HepG2 (cell line): Measurements from ENCODE around the gene SPHK1. TPM values are rescaled to one million over a fixed set of nuclear protein-coding genes. Genes with fewer than 3 reads are reported as not detected.
A peak's percentile ranks its signal among the peaks of the same experiment; 100 is the strongest.

Source experiments
- ATAC-seq: fragments of 200-7000 bp; cut with Tn5 transposase; 3 replicates; pipeline ENCODE4 v1.9.1; 2020; ENCODE audit warnings: mild to moderate bottlenecking, moderate library complexity
- BruUV-seq: library from RNA; stranded (reverse); fragments of 400-500 nt; replicated peaks from 2 replicates; lab custom pipeline; 2021; lab: Mats Ljungman, UMichigan
- CTCF ChIA-PET: fragments of 300-600 bp; formaldehyde crosslinking; extraction: SDS; loops from one replicate; lab custom pipeline; 2021; ENCODE audit warnings: low total read pairs, inconsistent platforms, low intra/inter-chr PET ratio; lab: Yijun Ruan, JAX
- POLR2A ChIA-PET: fragments of 350-600 bp; sonication (Branson Sonifier 250); formaldehyde crosslinking; loops from one replicate; lab custom pipeline; 2020; ENCODE audit warnings: antibody characterized with exemption, inconsistent platforms; lab: Yijun Ruan, JAX
- DNase-seq: peaks from one replicate; pipeline ENCODE4 v3.0.0-alpha.2; 2015; ENCODE audit warnings: low spot score
- FAIRE-seq: peaks from 3 replicates; lab custom pipeline; 2011; peaks lifted over from hg19 to GRCh38; lab: Jason Lieb, UNC
- H2AFZ ChIP-seq: one replicate; pipeline ENCODE4 v1.6.1; 2011; ENCODE audit warnings: low read length, inconsistent platforms
- H3K27ac ChIP-seq: fragments of 300-600 bp; 3 replicates; pipeline ENCODE4 v1.8.0; 2011; ENCODE audit warnings: mixed run types, mild to moderate bottlenecking, mixed read lengths, low read length, inconsistent platforms; ENCODE audit not compliant: insufficient read depth; ENCODE audit errors: extremely low read length
- H3K27me3 ChIP-seq, 2 experiments: fragments of 200-600 bp in 1 of 2; 2 replicates in 1 of 2; 3 replicates in 1 of 2; pipeline versions ENCODE4 v1.6.0 to v1.8.0; 2011; ENCODE audit warnings: low read length in 2 of 2, mild to moderate bottlenecking in 2 of 2, moderate library complexity in 2 of 2, inconsistent platforms in 1 of 2; ENCODE audit not compliant: insufficient read depth in 2 of 2, control insufficient read depth in 1 of 2
- H3K36me3 ChIP-seq, 2 experiments: fragments of 200-600 bp in 1 of 2; replicated peaks in 1 of 2; 2 replicates in 1 of 2; 3 replicates in 1 of 2; pipeline versions ENCODE4 v1.5.1 to v1.8.0; 2011; ENCODE audit warnings: low read length in 2 of 2, inconsistent platforms in 1 of 2; ENCODE audit not compliant: insufficient read depth in 2 of 2, control insufficient read depth in 1 of 2
- H3K4me1 ChIP-seq: 2 replicates; pipeline ENCODE4 v1.5.1; 2012; ENCODE audit warnings: low read length, inconsistent platforms; ENCODE audit not compliant: insufficient read depth
- H3K4me2 ChIP-seq: 2 replicates; pipeline ENCODE4 v1.6.0; 2011; ENCODE audit warnings: low read depth, low read length, inconsistent platforms
- H3K4me3 ChIP-seq, 3 experiments: fragments of 200-600 bp in 1 of 3; sonication (generic), shearing (Covaris generic) in 1 of 3; replicated peaks in 1 of 3; 2 replicates each; pipeline ENCODE4 v1.5.1; 2011 to 2016; ENCODE audit warnings: low read length in 3 of 3, inconsistent platforms in 2 of 3, low read depth in 2 of 3, mild to moderate bottlenecking in 2 of 3, control low read depth in 1 of 3, mixed read lengths in 1 of 3; ENCODE audit not compliant: insufficient read depth in 1 of 3
- H3K79me2 ChIP-seq: one replicate; pipeline ENCODE4 v1.6.1; 2011; ENCODE audit warnings: low read length, inconsistent platforms; ENCODE audit not compliant: insufficient read depth
- H3K9ac ChIP-seq: 2 replicates; pipeline ENCODE4 v1.6.0; 2011; ENCODE audit warnings: mild to moderate bottlenecking, low read depth, low read length, inconsistent platforms; ENCODE audit not compliant: insufficient read depth
- H3K9me3 ChIP-seq: 2 replicates; pipeline ENCODE4 v1.5.1; 2012; ENCODE audit warnings: mild to moderate bottlenecking, low read length
- H4K20me1 ChIP-seq: 2 replicates; pipeline ENCODE4 v1.6.0; 2011; ENCODE audit warnings: inconsistent platforms, mild to moderate bottlenecking, low read length, moderate library complexity; ENCODE audit not compliant: insufficient read depth
- FOXJ3 ChIP-seq: sonication (generic); formaldehyde crosslinking; IDR thresholded peaks from 2 replicates; pipeline ENCODE4 v1.4.0; 2020; ENCODE audit warnings: missing genetic modification reagents, mild to moderate bottlenecking, borderline replicate concordance
- FOXP1 ChIP-seq, 2 experiments: fragments of 450-650 bp in 1 of 2; IDR thresholded peaks; 2 replicates each; pipeline ENCODE4 v1.6.1; 2017 to 2018; ENCODE audit warnings: antibody characterized with exemption in 1 of 2
- KLF11 ChIP-seq: IDR thresholded peaks from 2 replicates; pipeline ENCODE4 v1.6.1; 2016; ENCODE audit warnings: missing compliant biosample characterization
- MAFK ChIP-seq, 2 experiments: IDR thresholded peaks in 1 of 2; conservative IDR thresholded peaks in 1 of 2; 2 replicates each; pipeline ENCODE4 v1.6.1; 2011; ENCODE audit warnings: improper control_type of control experiment in 2 of 2, low read length in 2 of 2
- POLR2AphosphoS2 ChIP-seq: IDR thresholded peaks from 2 replicates; pipeline ENCODE4 v1.6.1; 2011; ENCODE audit warnings: low read depth, low read length, improper control_type of control experiment
- SMC3 ChIP-seq: IDR thresholded peaks from 2 replicates; pipeline ENCODE4 v1.6.1; 2011; ENCODE audit warnings: low read length, improper control_type of control experiment
- TARDBP ChIP-seq: sonication (generic); formaldehyde crosslinking; IDR thresholded peaks from 2 replicates; pipeline ENCODE4 v1.8.0; 2022; ENCODE audit warnings: mild to moderate bottlenecking, missing genetic modification reagents
- ZNF232 ChIP-seq: sonication (generic); formaldehyde crosslinking; IDR thresholded peaks from 2 replicates; pipeline ENCODE4 v1.4.0; 2020; ENCODE audit warnings: missing genetic modification reagents, borderline replicate concordance
- ZNF251 ChIP-seq: sonication (generic); formaldehyde crosslinking; IDR thresholded peaks from 2 replicates; pipeline ENCODE4 v1.9.0; 2021; ENCODE audit warnings: mild to moderate bottlenecking, missing genetic modification reagents
- ZNF343 ChIP-seq: sonication (generic); formaldehyde crosslinking; IDR thresholded peaks from 2 replicates; pipeline ENCODE4 v1.4.0; 2020; ENCODE audit warnings: mild to moderate bottlenecking, missing genetic modification reagents
- ZNF546 ChIP-seq: sonication (generic); formaldehyde crosslinking; conservative IDR thresholded peaks from 2 replicates; pipeline ENCODE4 v1.8.1; 2023; ENCODE audit warnings: mild to moderate bottlenecking, missing genetic modification reagents
- ZNF792 ChIP-seq: IDR thresholded peaks from 2 replicates; pipeline ENCODE4 v1.6.1; 2016
- ZNF879 ChIP-seq: sonication (generic); formaldehyde crosslinking; IDR thresholded peaks from 2 replicates; pipeline ENCODE4 v1.8.1; 2023; ENCODE audit warnings: missing genetic modification reagents
- ZSCAN12 ChIP-seq: sonication (generic); formaldehyde crosslinking; IDR thresholded peaks from 2 replicates; pipeline ENCODE4 v1.9.0; 2021; ENCODE audit warnings: mild to moderate bottlenecking, missing genetic modification reagents
- WGBS: methylation state at CpG from one replicate; pipeline ENCODE4 v1.1.6; 2017; ENCODE audit warnings: low lambda C conversion rate; 5-methylcytosine and 5-hydroxymethylcytosine counted together
- in situ Hi-C: cut with HindIII; loops from 2 replicates; pipeline ENCODE4 v1.10.0; 2017; ENCODE audit warnings: low pct_unique_long_range_greater_than_20kb; ENCODE audit not compliant: extremely low pct_ligation_motif_present
- intact Hi-C: fragments of 100-400 bp; cut with micrococcal nuclease; formaldehyde crosslinking; loops from one replicate; pipeline ENCODE4 v1.10.0; 2022; ENCODE audit not compliant: unreplicated experiment
- polyA plus RNA-seq, 8 experiments: library from polyadenylated mRNA; depleted of rRNA in 3 of 8; stranded (reverse) in 7 of 8; unstranded in 1 of 8; fragments of >200 nt; fragmentation: Illumina TruSeq in 4 of 8; extraction: Trizol in 4 of 8; gene quantifications; 2 replicates each; pipeline versions ENCODE4 v1.2.1 to v1.2.3, GENCODE V29; 2011 to 2016; ENCODE audit warnings: low read depth in 4 of 8, missing spikeins in 1 of 8, mixed read lengths in 1 of 8; ENCODE audit not compliant: insufficient read depth in 1 of 8
- total RNA-seq, 5 experiments: library from RNA; depleted of rRNA; stranded (reverse); fragments of >200 nt; fragmentation: Illumina TruSeq; extraction: Trizol; gene quantifications; 2 replicates each; pipeline ENCODE4 v1.2.3, GENCODE V29; 2016; ENCODE audit warnings: low read depth in 1 of 5
- TF ChIP-seq, protein P1 (sequence below): sonication (generic); formaldehyde crosslinking; IDR thresholded peaks from 2 replicates; pipeline ENCODE4 v1.8.1; 2022; ENCODE audit warnings: mild to moderate bottlenecking, missing genetic modification reagents
- TF ChIP-seq, protein P2 (sequence below): IDR thresholded peaks from 2 replicates; pipeline ENCODE4 v1.6.1; 2016; ENCODE audit warnings: missing compliant biosample characterization, missing genetic modification reagents, borderline replicate concordance
- TF ChIP-seq, protein P3 (sequence below): sonication (generic); formaldehyde crosslinking; IDR thresholded peaks from 2 replicates; pipeline ENCODE4 v1.5.1; 2020; ENCODE audit warnings: missing genetic modification reagents, mild to moderate bottlenecking, borderline replicate concordance
- TF ChIP-seq, protein P4 (sequence below): sonication (generic); formaldehyde crosslinking; IDR thresholded peaks from 2 replicates; pipeline ENCODE4 v1.4.0; 2020; ENCODE audit warnings: missing genetic modification reagents

The SPHK1 gene
- total and polyA plus RNA-seq, 2 of the 13 experiments (the other 11 are each of a cell fraction or from before 2014, with no cell fraction given): 129 to 160 TPM

DNA sequence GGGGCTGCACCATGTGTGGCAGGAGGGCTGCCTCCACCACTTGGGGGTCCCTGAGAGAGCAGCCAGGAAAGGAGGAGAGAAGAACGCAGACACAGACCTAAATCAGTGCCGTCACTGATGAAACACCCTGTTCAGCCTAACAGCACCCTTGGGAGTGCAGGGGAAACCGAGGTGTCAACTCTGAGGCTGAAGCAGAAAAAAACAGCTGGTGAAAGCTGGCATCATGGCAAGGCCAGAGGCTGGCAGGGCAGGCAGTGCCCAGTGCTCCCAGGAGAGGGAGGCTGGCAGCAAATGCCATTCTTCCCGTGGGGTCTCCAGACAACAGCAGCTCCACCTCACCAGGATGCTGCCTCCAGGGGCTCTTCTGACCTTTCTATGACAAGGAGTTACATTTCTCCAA lies 23.1 kb downstream of the SPHK1 start (continued):
- no peak for TF ChIP-seq ZNF546 (CRISPR knock-in tag)
- no peak for TF ChIP-seq ZNF792
- TF ChIP-seq, protein P1, sequence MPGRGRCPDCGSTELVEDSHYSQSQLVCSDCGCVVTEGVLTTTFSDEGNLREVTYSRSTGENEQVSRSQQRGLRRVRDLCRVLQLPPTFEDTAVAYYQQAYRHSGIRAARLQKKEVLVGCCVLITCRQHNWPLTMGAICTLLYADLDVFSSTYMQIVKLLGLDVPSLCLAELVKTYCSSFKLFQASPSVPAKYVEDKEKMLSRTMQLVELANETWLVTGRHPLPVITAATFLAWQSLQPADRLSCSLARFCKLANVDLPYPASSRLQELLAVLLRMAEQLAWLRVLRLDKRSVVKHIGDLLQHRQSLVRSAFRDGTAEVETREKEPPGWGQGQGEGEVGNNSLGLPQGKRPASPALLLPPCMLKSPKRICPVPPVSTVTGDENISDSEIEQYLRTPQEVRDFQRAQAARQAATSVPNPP (CRISPR knock-in tag): no peak
- TF ChIP-seq ZNF251 (CRISPR knock-in tag): no peak
- TF ChIP-seq ZNF343 (CRISPR knock-in tag): no peak
- TF ChIP-seq ZNF232 (CRISPR knock-in tag): no peak

DNA sequence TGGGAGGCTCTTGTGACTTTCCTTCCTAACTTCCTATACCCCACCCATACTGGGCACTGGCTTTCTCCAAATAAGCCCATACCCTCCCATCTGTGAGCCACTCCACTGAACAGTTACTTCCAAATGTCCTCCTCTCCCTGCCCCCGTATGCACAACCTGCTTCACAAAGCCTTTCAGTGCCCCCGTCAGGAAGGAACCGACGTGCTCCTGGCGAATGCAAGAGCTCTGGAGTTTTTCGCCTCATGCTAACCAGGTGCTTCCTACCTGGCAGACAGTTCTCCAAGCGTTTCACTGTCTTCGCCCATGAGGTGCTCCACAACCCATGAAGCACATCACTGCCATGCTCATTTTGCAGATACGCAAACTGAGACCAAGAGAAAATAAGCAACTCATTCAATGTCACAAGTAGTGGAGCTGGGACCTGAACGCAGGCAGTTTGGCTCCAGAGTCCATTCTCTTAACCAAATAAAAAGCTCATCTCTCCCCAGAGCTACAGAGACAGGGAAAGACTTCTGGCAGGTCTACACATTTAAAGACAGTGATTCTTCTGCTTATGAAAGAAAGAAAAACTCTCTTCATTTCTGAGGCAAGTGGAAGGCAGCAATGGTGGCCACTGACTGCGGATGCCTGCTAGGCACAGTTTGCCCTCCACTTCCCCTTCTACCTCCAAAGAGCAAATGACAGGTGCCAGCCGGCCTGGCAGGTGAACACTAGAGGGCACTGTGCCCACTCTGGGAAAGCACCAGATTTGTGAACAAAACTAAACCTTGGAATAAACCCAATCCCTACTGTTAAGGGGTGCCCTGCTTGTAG lies 23.8 kb downstream of the SPHK1 start:
- BruUV-seq: no TSS peak
- Histone ChIP-seq H3K4me3 (no peak overlapping the region), H3K9ac (no peak overlapping the region), H2AFZ (no peak overlapping the region), H3K9me3 (no peaks in the 10 kb centered on the region), H3K4me2 (peak overlapping the region; percentile 25; the same call in 1 of the 2 replicates), H3K27ac (peak overlapping the region; percentile 24), H3K79me2 (peaks cover 40% of the 10 kb centered on the region), H4K20me1 (peaks cover 22% of the 10 kb centered on the region), H3K4me1 (peaks cover 20% of the 10 kb centered on the region), H3K27me3 (no peaks in the 10 kb centered on the region), H3K36me3 (peaks cover 27 to 47% of the 10 kb centered on the region in 2 experiments)
- ATAC-seq (peak; percentile 83), FAIRE-seq (peak; percentile 76), DNase-seq (peak; percentile 62)
- POLR2A ChIA-PET: interaction anchor here (0.7 to 1.2 kb wide), 3 partner anchors 10 to 50 kb away, joined by 3 to 4 read pairs (median 3); partner anchors contain the start of gene UBE2O
- in situ Hi-C loops (loop anchor here (5.0 kb wide), 1 partner anchor 99 kb away; no protein-coding TSS in a partner anchor), intact Hi-C loops (loop anchor here (1.0 to 2.0 kb wide), 3 partner anchors 25 to 98 kb away; no protein-coding TSS in a partner anchor)
- CTCF ChIA-PET: interaction anchor here (0.7 to 2.5 kb wide), 6 partner anchors 26 to 131 kb away, joined by 3 to 26 read pairs (median 5); partner anchors contain the start of gene UBE2O
- 72% methylated on average over 12 of the region's 12 CpGs for WGBS
- TF ChIP-seq POLR2AphosphoS2 (no peak), TARDBP (no peak), SMC3 (peak; percentile 79), FOXJ3 (CRISPR knock-in tag) (peak; percentile 42; the same call in 1 of the 2 replicates), ZSCAN12 (CRISPR knock-in tag) (peak; percentile 24; the same call in 1 of the 2 replicates), MAFK (conservative IDR thresholded peaks at IDR 0.05 in 1 of 2, IDR thresholded peaks at IDR 0.05 in 1 of 2; ENCODE audit: low read length in 2 of 2) (no peak), ZNF879 (CRISPR knock-in tag) (no peak), FOXP1 (IDR thresholded peaks at IDR 0.05) (no peak), FOXP1 (CRISPR knock-in tag; IDR thresholded peaks at IDR 0.05) (no peak), KLF11 (CRISPR knock-in tag) (no peak)
- TF ChIP-seq, protein P2, sequence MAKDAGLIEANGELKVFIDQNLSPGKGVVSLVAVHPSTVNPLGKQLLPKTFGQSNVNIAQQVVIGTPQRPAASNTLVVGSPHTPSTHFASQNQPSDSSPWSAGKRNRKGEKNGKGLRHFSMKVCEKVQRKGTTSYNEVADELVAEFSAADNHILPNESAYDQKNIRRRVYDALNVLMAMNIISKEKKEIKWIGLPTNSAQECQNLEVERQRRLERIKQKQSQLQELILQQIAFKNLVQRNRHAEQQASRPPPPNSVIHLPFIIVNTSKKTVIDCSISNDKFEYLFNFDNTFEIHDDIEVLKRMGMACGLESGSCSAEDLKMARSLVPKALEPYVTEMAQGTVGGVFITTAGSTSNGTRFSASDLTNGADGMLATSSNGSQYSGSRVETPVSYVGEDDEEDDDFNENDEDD (CRISPR knock-in tag): no peak
- TF ChIP-seq, protein P3, sequence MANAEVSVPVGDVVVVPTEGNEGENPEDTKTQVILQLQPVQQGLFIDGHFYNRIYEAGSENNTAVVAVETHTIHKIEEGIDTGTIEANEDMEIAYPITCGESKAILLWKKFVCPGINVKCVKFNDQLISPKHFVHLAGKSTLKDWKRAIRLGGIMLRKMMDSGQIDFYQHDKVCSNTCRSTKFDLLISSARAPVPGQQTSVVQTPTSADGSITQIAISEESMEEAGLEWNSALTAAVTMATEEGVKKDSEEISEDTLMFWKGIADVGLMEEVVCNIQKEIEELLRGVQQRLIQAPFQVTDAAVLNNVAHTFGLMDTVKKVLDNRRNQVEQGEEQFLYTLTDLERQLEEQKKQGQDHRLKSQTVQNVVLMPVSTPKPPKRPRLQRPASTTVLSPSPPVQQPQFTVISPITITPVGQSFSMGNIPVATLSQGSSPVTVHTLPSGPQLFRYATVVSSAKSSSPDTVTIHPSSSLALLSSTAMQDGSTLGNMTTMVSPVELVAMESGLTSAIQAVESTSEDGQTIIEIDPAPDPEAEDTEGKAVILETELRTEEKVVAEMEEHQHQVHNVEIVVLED (CRISPR knock-in tag): 0 out of 2 replicates have a peak, but pooled peaks have one; percentile 46
- TF ChIP-seq, protein P4, sequence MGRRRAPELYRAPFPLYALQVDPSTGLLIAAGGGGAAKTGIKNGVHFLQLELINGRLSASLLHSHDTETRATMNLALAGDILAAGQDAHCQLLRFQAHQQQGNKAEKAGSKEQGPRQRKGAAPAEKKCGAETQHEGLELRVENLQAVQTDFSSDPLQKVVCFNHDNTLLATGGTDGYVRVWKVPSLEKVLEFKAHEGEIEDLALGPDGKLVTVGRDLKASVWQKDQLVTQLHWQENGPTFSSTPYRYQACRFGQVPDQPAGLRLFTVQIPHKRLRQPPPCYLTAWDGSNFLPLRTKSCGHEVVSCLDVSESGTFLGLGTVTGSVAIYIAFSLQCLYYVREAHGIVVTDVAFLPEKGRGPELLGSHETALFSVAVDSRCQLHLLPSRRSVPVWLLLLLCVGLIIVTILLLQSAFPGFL (CRISPR knock-in tag): no peak
